GM21360 (cell line): ENCODE data around the gene TOP3B.
"Not testable (repeated sequence)": the region's sequence is repeated elsewhere in the genome, so short reads cannot be mapped to it uniquely, and the experiment has no call there.

Source experiments
- ATAC-seq: cut with Tn5 transposase; IDR thresholded peaks from one replicate; pipeline ENCODE4 v1.9.1; 2021; ENCODE audit warnings: mild to moderate bottlenecking, moderate library complexity; ENCODE audit not compliant: unreplicated experiment

TOP3B gene

GRCh38 chr22:21945453-21946261, 36.9 kb downstream of the TOP3B start:
- ATAC-seq: no peak

GRCh38 chr22:21944871-21945270, 37.7 kb downstream of the TOP3B start:
- no peak for ATAC-seq

- ATAC-seq: no peak
Measured at GRCh38 chr22:21943571-21944448, 38.8 kb downstream of the TOP3B start.

GRCh38 chr22:21942407-21943343, 39.9 kb downstream of the TOP3B start:
- no peak for ATAC-seq

- ATAC-seq: no peak
Measured at GRCh38 chr22:21941921-21942320, 40.7 kb downstream of the TOP3B start.

GRCh38 chr22:21940521-21940920, 42.1 kb downstream of the TOP3B start:
- no peak for ATAC-seq

- not testable (repeated sequence) for ATAC-seq
Measured at GRCh38 chr22:21939935-21940334, 42.7 kb downstream of the TOP3B start.

GRCh38 chr22:21939461-21939913, 43.1 kb downstream of the TOP3B start:
- no peak for ATAC-seq

- no peak for ATAC-seq
Measured at GRCh38 chr22:21938906-21939305, 43.7 kb downstream of the TOP3B start.

GRCh38 chr22:21938071-21938822, 44.3 kb downstream of the TOP3B start:
- peak; percentile 85 for ATAC-seq

- no peak for ATAC-seq
Measured at GRCh38 chr22:21937821-21938070, 44.8 kb downstream of the TOP3B start.

GRCh38 chr22:21937041-21937820, 45.4 kb downstream of the TOP3B start:
- ATAC-seq: no peak

- no peak for ATAC-seq
Measured at GRCh38 chr22:21936151-21936775, 46.3 kb downstream of the TOP3B start.

- ATAC-seq: no peak
Measured at GRCh38 chr22:21933910-21934309, 48.7 kb downstream of the TOP3B start.

- ATAC-seq: no peak
Measured at GRCh38 chr22:21933413-21933812, 49.2 kb downstream of the TOP3B start.

- no peak for ATAC-seq
Measured at GRCh38 chr22:21932347-21932746, 50.2 kb downstream of the TOP3B start.

GRCh38 chr22:21931056-21931455, 51.5 kb downstream of the TOP3B start:
- ATAC-seq: no peak

- ATAC-seq: no peak
Measured at GRCh38 chr22:21929253-21929652, 53.3 kb downstream of the TOP3B start.

- no peak for ATAC-seq
Measured at GRCh38 chr22:21928048-21928447, 54.5 kb downstream of the TOP3B start.
